ENCODE results near the gene DNAH2.

Gene DNAH2

GRCh38 chr17:7716901-7717755 is at the start of gene DNAH2:
DNAH2 (plus strand) TSS chr17:7717744; CDS start chr17:7719735, 1,991 bp downstream.
- peak; percentile 43 for DNase-seq

GRCh38 chr17:7668482-7668881 is 49.1 kb upstream of the DNAH2 start:
- no peak for DNase-seq

GRCh38 chr17:7673239-7673638 is 44.3 kb upstream of the DNAH2 start:
- peak; percentile 38 for DNase-seq

GRCh38 chr17:7674934-7675333 is 42.6 kb upstream of the DNAH2 start:
- no peak for DNase-seq

GRCh38 chr17:7676533-7676932 is 41.0 kb upstream of the DNAH2 start:
- DNase-seq, result no peak

GRCh38 chr17:7677388-7678067 is 40.0 kb upstream of the DNAH2 start:
- DNase-seq, result no peak

- DNase-seq, result no peak
Observed at GRCh38 chr17:7684851-7685532, 32.6 kb upstream of the DNAH2 start.

GRCh38 chr17:7685533-7686221 is 31.9 kb upstream of the DNAH2 start:
- DNase-seq, result peak; percentile 86

- peak; percentile 78 for DNase-seq
Observed at GRCh38 chr17:7686222-7687071, 31.1 kb upstream of the DNAH2 start.

- DNase-seq, result peak; percentile 81
Observed at GRCh38 chr17:7687072-7687907, 30.3 kb upstream of the DNAH2 start, which contains the start of gene TP53. TP53 (minus strand) TSS chr17:7687490; CDS start chr17:7676594, 10,896 bp downstream.

GRCh38 chr17:7687908-7688807 is 29.4 kb upstream of the DNAH2 start, which contains the start of gene WRAP53:
WRAP53 (plus strand) TSS chr17:7688477; CDS start chr17:7688649, 172 bp downstream.
- DNase-seq, result peak; percentile 96

- no peak for DNase-seq
Observed at GRCh38 chr17:7688808-7689316, 28.7 kb upstream of the DNAH2 start.

GRCh38 chr17:7695586-7695985 is 22.0 kb upstream of the DNAH2 start:
- DNase-seq, result no peak

GRCh38 chr17:7697828-7698588 is 19.5 kb upstream of the DNAH2 start:
- DNase-seq, result no peak

GRCh38 chr17:7700510-7700909 is 17.0 kb upstream of the DNAH2 start:
- no peak for DNase-seq

- no peak for DNase-seq
Observed at GRCh38 chr17:7701681-7702080, 15.9 kb upstream of the DNAH2 start.

GRCh38 chr17:7702776-7703175 is 14.8 kb upstream of the DNAH2 start:
- DNase-seq, result no peak
